NCI-H2196 (cell line): ENCODE data around the gene EFNA5.

ENCODE experiments used
- DNase-seq: peaks from one replicate; lab custom pipeline; 2025; ENCODE audit not compliant: unreplicated experiment; lab: John Stamatoyannopoulos, UW

The EFNA5 gene

GRCh38 chr5:107670932-107671741 is at the start of gene EFNA5:
Gene EFNA5 (minus strand): TSS chr5:107670937.
- peak; percentile 43 for DNase-seq

- DNase-seq = no peak
Observed at GRCh38 chr5:107719034-107719606, 48.4 kb upstream of the EFNA5 start.

- DNase-seq = no peak
Observed at GRCh38 chr5:107717816-107718215, 47.1 kb upstream of the EFNA5 start.

GRCh38 chr5:107713228-107713627 is 42.5 kb upstream of the EFNA5 start:
- DNase-seq = no peak

- no peak for DNase-seq
Observed at GRCh38 chr5:107712359-107712870, 41.7 kb upstream of the EFNA5 start.

GRCh38 chr5:107705402-107706014 is 34.8 kb upstream of the EFNA5 start:
- no peak for DNase-seq

- DNase-seq = no peak
Observed at GRCh38 chr5:107704681-107705401, 34.1 kb upstream of the EFNA5 start.

GRCh38 chr5:107700481-107700880 is 29.7 kb upstream of the EFNA5 start:
- DNase-seq = no peak

GRCh38 chr5:107699425-107699824 is 28.7 kb upstream of the EFNA5 start:
- no peak for DNase-seq

GRCh38 chr5:107698286-107698685 is 27.5 kb upstream of the EFNA5 start:
- DNase-seq = no peak

- no peak for DNase-seq
Observed at GRCh38 chr5:107696498-107696897, 25.8 kb upstream of the EFNA5 start.

GRCh38 chr5:107696080-107696479 is 25.3 kb upstream of the EFNA5 start:
- DNase-seq = no peak

GRCh38 chr5:107687937-107688336 is 17.2 kb upstream of the EFNA5 start:
- no peak for DNase-seq

GRCh38 chr5:107687404-107687803 is 16.7 kb upstream of the EFNA5 start:
- DNase-seq = no peak

GRCh38 chr5:107682533-107682932 is 11.8 kb upstream of the EFNA5 start:
- no peak for DNase-seq

GRCh38 chr5:107680799-107681198 is 10.1 kb upstream of the EFNA5 start:
- no peak for DNase-seq

- DNase-seq = no peak
Observed at GRCh38 chr5:107680099-107680498, 9.4 kb upstream of the EFNA5 start.

- DNase-seq = no peak
Observed at GRCh38 chr5:107676702-107677101, 6.0 kb upstream of the EFNA5 start.

GRCh38 chr5:107675201-107675600 is 4.5 kb upstream of the EFNA5 start:
- no peak for DNase-seq

GRCh38 chr5:107674655-107675054 is 3.9 kb upstream of the EFNA5 start:
- DNase-seq = no peak

GRCh38 chr5:107673368-107674136 is 2.8 kb upstream of the EFNA5 start:
- DNase-seq = peak; percentile 94
